Transverse colon (tissue), 4 donors: ENCODE data around the gene COX7A1. TPM values are rescaled to one million over a fixed set of nuclear protein-coding genes. Genes with fewer than 3 reads are reported as not detected.

ENCODE experiments used
- DNase-seq: peaks from one replicate; pipeline ENCODE4 v3.0.0-alpha.2; 2019
- H3K27ac ChIP-seq, 4 donors: fragments of 200-600 bp; sonication (generic); 2 replicates each; pipeline ENCODE4 v1.5.1; 2016 to 2018; ENCODE audit warnings: inconsistent platforms in 4 of 4
- H3K27me3 ChIP-seq: fragments of 200-600 bp; sonication (generic); 2 replicates; pipeline ENCODE4 v1.5.1; 2017; ENCODE audit warnings: inconsistent platforms
- H3K36me3 ChIP-seq, 4 donors: fragments of 200-600 bp; sonication (generic); 2 replicates each; pipeline ENCODE4 v1.5.1; 2017 to 2019; ENCODE audit warnings: inconsistent platforms in 4 of 4
- H3K4me1 ChIP-seq, 4 donors: fragments of 200-600 bp; sonication (generic); 2 replicates each; pipeline ENCODE4 v1.5.1; 2017 to 2020; ENCODE audit warnings: inconsistent platforms in 4 of 4
- H3K4me3 ChIP-seq, 4 donors: fragments of 200-600 bp; sonication (generic); 1 replicate in 1 of 4; 2 replicates in 3 of 4; pipeline versions ENCODE4 v1.5.1 to v1.6.1; 2017 to 2019; ENCODE audit warnings: inconsistent platforms in 4 of 4
- H3K9me3 ChIP-seq, 2 donors: fragments of 200-600 bp; sonication (generic); 2 replicates each; pipeline ENCODE4 v1.5.1; 2017 to 2019; ENCODE audit warnings: inconsistent platforms in 2 of 2
- EP300 ChIP-seq: sonication (generic); formaldehyde crosslinking; IDR thresholded peaks from one replicate; pipeline ENCODE4 v1.6.1; 2017; ENCODE audit warnings: antibody characterized with exemption, low read depth
- POLR2A ChIP-seq: fragments of 450-650 bp; IDR thresholded peaks from one replicate; pipeline ENCODE4 v1.6.1; 2016; ENCODE audit warnings: antibody characterized with exemption, mild to moderate bottlenecking, moderate library complexity
- POLR2AphosphoS5 ChIP-seq, 3 donors: sonication (generic); formaldehyde crosslinking; IDR thresholded peaks; one replicate each; pipeline ENCODE4 v1.6.1; 2016; ENCODE audit warnings: antibody characterized with exemption in 3 of 3
- WGBS, 2 donors: methylation state at CpG; one replicate each; pipeline ENCODE4 v1.1.5; 2018; ENCODE audit warnings: low coverage in 1 of 2; 5-methylcytosine and 5-hydroxymethylcytosine counted together
- in situ Hi-C, 4 donors: fragments of 200-750 bp; cut with MboI; loops; one replicate each; pipeline versions ENCODE4 v1.15.0 to v1.15.1; 2017; ENCODE audit warnings: low sequenced_read_pairs in 3 of 4, low pct_ligation_motif_present in 1 of 4, low pct_unique_long_range_greater_than_20kb in 1 of 4
- intact Hi-C: fragments of 100-400 bp; cut with DNase I; formaldehyde crosslinking; loops from one replicate; pipeline ENCODE4 v1.15.1; 2023; ENCODE audit warnings: low total_unique reads
- total RNA-seq, 4 donors: library from RNA; depleted of rRNA; stranded (reverse); fragments of >200 nt; gene quantifications; one replicate each; pipeline ENCODE4 v1.1.0, GENCODE V29; 2016
- TF ChIP-seq, protein P1 (sequence below), 5 experiments: fragments of 200-600 bp in 3 of 5; fragments of 450-650 bp in 2 of 5; sonication (generic) in 3 of 5; IDR thresholded peaks; 1 replicate in 2 of 5; 2 replicates in 3 of 5; pipeline ENCODE4 v1.5.1; 2016 to 2017; ENCODE audit warnings: antibody characterized with exemption in 5 of 5, inconsistent platforms in 3 of 5, mild to moderate bottlenecking in 2 of 5, moderate library complexity in 1 of 5

Gene COX7A1
- total RNA-seq, 4 donors from 2014 or later = 7.8 to 26.3 (median 11.7) TPM; not detected in 1

- in situ Hi-C loops = no loop called here
- H3K4me1 ChIP-seq = no peaks in the 10 kb centered on the region
- H3K27ac ChIP-seq = no peak overlapping the region
- no peaks in the 10 kb centered on the region for H3K27me3 ChIP-seq
- TF ChIP-seq POLR2AphosphoS5 (IDR thresholded peaks at IDR 0.05) = no peak
- no peak for TF ChIP-seq POLR2A
- TF ChIP-seq EP300 = no peak
- TF ChIP-seq, protein P1, sequence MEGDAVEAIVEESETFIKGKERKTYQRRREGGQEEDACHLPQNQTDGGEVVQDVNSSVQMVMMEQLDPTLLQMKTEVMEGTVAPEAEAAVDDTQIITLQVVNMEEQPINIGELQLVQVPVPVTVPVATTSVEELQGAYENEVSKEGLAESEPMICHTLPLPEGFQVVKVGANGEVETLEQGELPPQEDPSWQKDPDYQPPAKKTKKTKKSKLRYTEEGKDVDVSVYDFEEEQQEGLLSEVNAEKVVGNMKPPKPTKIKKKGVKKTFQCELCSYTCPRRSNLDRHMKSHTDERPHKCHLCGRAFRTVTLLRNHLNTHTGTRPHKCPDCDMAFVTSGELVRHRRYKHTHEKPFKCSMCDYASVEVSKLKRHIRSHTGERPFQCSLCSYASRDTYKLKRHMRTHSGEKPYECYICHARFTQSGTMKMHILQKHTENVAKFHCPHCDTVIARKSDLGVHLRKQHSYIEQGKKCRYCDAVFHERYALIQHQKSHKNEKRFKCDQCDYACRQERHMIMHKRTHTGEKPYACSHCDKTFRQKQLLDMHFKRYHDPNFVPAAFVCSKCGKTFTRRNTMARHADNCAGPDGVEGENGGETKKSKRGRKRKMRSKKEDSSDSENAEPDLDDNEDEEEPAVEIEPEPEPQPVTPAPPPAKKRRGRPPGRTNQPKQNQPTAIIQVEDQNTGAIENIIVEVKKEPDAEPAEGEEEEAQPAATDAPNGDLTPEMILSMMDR (IDR thresholded peaks at IDR 0.05) = no peak
- intact Hi-C loops = no loop called here
- H3K36me3 ChIP-seq = no peaks in the 10 kb centered on the region
- no peak for DNase-seq
- no peak overlapping the region for H3K4me3 ChIP-seq
- H3K9me3 ChIP-seq = no peaks in the 10 kb centered on the region
- WGBS, 2 donors = 91 to 100% methylated on average over 2 to 27 of the region's 27 CpGs
These were observed 50.5 kb downstream of the COX7A1 start for GRCh38 chr19:36101550-36102327.

Other genes starting within 250 kb of the COX7A1 start
- 1 to 10 TPM in 1 of 4 donors, not detected in 3; 9.4 TPM for gene HCST, start 249.9 kb downstream of the COX7A1 start, total RNA-seq
- 10 to 100 TPM; 25.6 to 81.5 (median 52.2) TPM for gene TYROBP, start 244.2 kb downstream of the COX7A1 start, total RNA-seq
- 10 to 100 TPM; 12.1 to 48.6 (median 16.6) TPM for gene LRFN3, start 216.1 kb downstream of the COX7A1 start, total RNA-seq
- 10 to 100 TPM; 30.3 to 83.8 (median 55.4) TPM for gene SDHAF1, start 157.3 kb downstream of the COX7A1 start, total RNA-seq
- gene SYNE4, start 143.6 kb downstream of the COX7A1 start, total RNA-seq = 1 to 10 TPM in 3 of 4 donors, not detected in 1; 1.2 to 9.0 (median 2.9) TPM
- gene ALKBH6, start 138.2 kb downstream of the COX7A1 start, total RNA-seq = 100 to 1,000 TPM in 2 of 4 donors, 10 to 100 TPM in 2; 27.6 to 151 (median 83.2) TPM
- gene CLIP3, start 119.6 kb downstream of the COX7A1 start, total RNA-seq = 10 to 100 TPM in 3 of 4 donors, 1 to 10 TPM in 1; 7.0 to 37.6 (median 23.5) TPM
- gene THAP8, start 98.2 kb downstream of the COX7A1 start, total RNA-seq = 10 to 100 TPM in 2 of 4 donors, 1 to 10 TPM in 1, not detected in 1; 9.5 to 64.1 (median 11.2) TPM
- 10 to 100 TPM in 1 of 4 donors, 1 to 10 TPM in 1, under 1 TPM in 2; 0.37 to 20.7 (median 0.97) TPM for gene WDR62, start 97.5 kb downstream of the COX7A1 start, total RNA-seq
- not detected for gene OVOL3, start 41.3 kb downstream of the COX7A1 start, total RNA-seq
- 10 to 100 TPM in 3 of 4 donors, not detected in 1; 15.1 to 44.9 (median 44.0) TPM for gene POLR2I, start 37.6 kb downstream of the COX7A1 start, total RNA-seq
- gene TBCB, start 37.0 kb downstream of the COX7A1 start, total RNA-seq = 100 to 1,000 TPM in 2 of 4 donors, 10 to 100 TPM in 2; 82.4 to 175 (median 134) TPM
- gene CAPNS1, start 12.4 kb downstream of the COX7A1 start, total RNA-seq = 100 to 1,000 TPM; 222 to 304 (median 248) TPM
- 1 to 10 TPM in 2 of 4 donors, under 1 TPM in 1, not detected in 1; 1.00 to 4.1 (median 4.0) TPM for gene ZNF565, start 62.2 kb upstream of the COX7A1 start, total RNA-seq
- gene ZNF146, start 62.7 kb upstream of the COX7A1 start, total RNA-seq = 100 to 1,000 TPM in 1 of 4 donors, 10 to 100 TPM in 3; 10.8 to 105 (median 52.2) TPM
- gene ZFP14, start 226.8 kb upstream of the COX7A1 start, total RNA-seq = 10 to 100 TPM in 1 of 4 donors, 1 to 10 TPM in 3; 2.2 to 10.3 (median 6.3) TPM